Skeletal muscle tissue (tissue), 4 donors: Measurements from ENCODE around the gene C6orf89. TPM values are rescaled to one million over a fixed set of nuclear protein-coding genes. Genes with fewer than 3 reads are reported as not detected.

Experiments
- H3K27ac ChIP-seq: one replicate; pipeline ENCODE4 v1.7.0; 2013; ENCODE audit warnings: mild to moderate bottlenecking, low read depth, low read length, inconsistent platforms
- H3K27me3 ChIP-seq, 3 donors: one replicate each; pipeline ENCODE4 v1.7.0; 2013; ENCODE audit warnings: low read length in 3 of 3; ENCODE audit not compliant: control insufficient read depth in 3 of 3, insufficient read depth in 3 of 3
- H3K36me3 ChIP-seq, 3 donors: one replicate each; pipeline ENCODE4 v1.7.0; 2013; ENCODE audit warnings: low read length in 3 of 3; ENCODE audit not compliant: control insufficient read depth in 3 of 3, insufficient read depth in 3 of 3
- H3K4me1 ChIP-seq, 3 donors: one replicate each; pipeline ENCODE4 v1.7.0; 2013; ENCODE audit warnings: low read length in 3 of 3, mild to moderate bottlenecking in 3 of 3; ENCODE audit not compliant: control insufficient read depth in 3 of 3, insufficient read depth in 3 of 3
- H3K4me3 ChIP-seq, 3 donors: one replicate each; pipeline ENCODE4 v1.7.0; 2013; ENCODE audit warnings: low read length in 3 of 3
- H3K9ac ChIP-seq, 3 donors: one replicate each; pipeline ENCODE4 v1.7.0; 2013; ENCODE audit warnings: low read length in 3 of 3, mild to moderate bottlenecking in 3 of 3, moderate library complexity in 2 of 3, low read depth in 1 of 3
- H3K9me3 ChIP-seq, 3 donors: one replicate each; pipeline ENCODE4 v1.7.0; 2013; ENCODE audit warnings: low read length in 3 of 3; ENCODE audit not compliant: control insufficient read depth in 3 of 3
- total RNA-seq: library from RNA; depleted of rRNA; stranded (reverse); fragments of >200 nt; gene quantifications from one replicate; pipeline ENCODE4 v1.2.3, GENCODE V29; 2014
- donor health status: Osteomylitis.

Gene C6orf89
- total RNA-seq, 1 donor from 2014 or later: 22.4 TPM

DNA sequence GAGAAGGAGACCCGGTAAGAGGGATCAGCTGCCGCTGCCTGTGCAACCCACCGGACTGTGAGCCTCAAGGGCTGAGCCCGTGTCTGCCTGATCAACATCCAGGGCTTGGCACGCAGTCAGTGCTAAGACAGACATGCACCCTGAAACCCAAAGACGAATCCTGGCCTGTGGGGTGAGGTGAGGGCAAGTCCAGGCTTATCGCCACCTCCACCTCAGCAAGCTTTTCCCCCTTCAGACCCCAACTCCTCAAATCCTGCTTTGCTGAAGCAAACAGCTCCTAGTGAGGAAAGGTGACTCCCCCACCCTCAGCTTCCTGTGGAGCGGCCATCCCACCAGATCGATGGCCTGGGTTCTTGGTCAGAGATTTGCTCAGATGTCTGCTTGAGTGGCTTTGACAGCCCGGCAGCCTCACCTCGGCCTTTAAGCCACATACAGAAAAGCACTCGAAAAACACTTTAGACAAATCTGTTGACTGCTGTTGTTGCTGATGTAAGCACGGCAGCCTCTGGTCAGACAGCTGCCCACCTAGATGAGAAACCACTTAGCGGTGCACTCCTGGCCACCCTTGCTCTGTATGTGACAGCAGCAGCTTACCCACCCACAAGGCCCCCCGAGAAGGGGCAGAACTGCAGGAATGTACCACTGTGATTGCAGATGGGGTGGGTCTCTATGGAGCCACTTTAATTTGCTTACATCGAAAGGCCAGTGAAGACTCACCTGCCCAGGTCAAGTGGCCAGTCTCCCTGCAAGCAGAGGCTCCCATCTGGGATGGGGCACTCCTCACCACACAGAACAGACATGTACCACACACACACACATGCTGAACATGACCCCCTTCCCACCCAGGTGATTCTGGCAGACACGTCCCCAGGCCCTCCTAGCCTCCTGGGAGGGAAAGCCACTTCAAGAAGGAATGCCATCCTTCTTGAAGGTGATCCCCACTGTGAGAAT lies 85.4 kb downstream of the C6orf89 start:
- Histone ChIP-seq H3K4me1 (peaks cover 4 to 26% (median 14%) of the 10 kb centered on the region in 3 donors), H3K4me3 (no peak overlapping the region), H3K27me3 (no peaks in the 10 kb centered on the region), H3K36me3 (peaks cover 81 to 89% (median 83%) of the 10 kb centered on the region in 3 donors), H3K9me3 (no peaks in the 10 kb centered on the region), H3K9ac (no peak overlapping the region), H3K27ac (no peak overlapping the region)

DNA sequence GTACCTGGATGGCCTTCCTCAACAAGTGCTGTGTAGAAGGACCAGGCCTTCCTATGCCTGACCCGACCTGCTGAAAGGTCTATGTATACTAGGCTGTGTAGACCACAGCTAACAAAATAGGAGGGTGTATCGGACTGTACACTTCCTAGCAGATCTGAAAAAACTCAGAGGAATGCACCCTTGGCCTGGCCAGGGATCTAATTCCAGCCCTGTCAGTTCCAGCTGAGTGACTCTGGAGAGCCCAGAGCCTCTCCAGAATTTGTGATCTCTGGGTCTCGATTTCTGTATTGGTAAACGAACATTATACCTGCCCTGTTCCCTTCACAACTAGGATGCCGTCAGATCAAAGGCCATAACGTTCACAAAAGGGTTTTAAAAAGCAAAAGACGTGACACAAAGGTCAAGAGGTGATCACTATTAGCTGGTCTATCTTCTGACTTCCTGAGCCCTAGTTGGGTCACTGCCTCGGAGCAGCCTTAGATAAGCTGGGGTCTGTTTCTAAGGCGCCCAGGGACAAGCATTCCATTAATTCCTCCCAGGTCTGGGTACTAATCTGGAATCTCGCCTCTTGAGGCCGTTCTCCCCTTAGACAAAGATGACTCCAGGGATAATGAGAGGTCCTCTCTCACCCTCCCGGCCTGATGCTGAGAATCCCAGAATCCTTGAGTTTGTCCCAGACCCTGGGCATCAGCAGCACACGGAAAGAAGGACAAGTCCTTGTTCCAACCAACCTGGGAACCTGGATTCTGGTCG lies 86.3 kb downstream of the C6orf89 start:
- H3K36me3 ChIP-seq: peaks cover 90 to 98% (median 93%) of the 10 kb centered on the region in 3 donors
- no peaks in the 10 kb centered on the region for H3K9me3 ChIP-seq

GRCh38 chr6:36973190-36973589 lies 87.4 kb downstream of the C6orf89 start:
- no peak overlapping the region for H3K4me3 ChIP-seq
- H3K9me3 ChIP-seq: no peaks in the 10 kb centered on the region
- H3K27me3 ChIP-seq: no peaks in the 10 kb centered on the region
- H3K36me3 ChIP-seq: peaks cover 92 to 99% (median 98%) of the 10 kb centered on the region in 3 donors
- H3K4me1 ChIP-seq: peaks cover 0 to 14% (median 8%) of the 10 kb centered on the region in 3 donors
- H3K9ac ChIP-seq: no peak overlapping the region
- no peak overlapping the region for H3K27ac ChIP-seq

More for the DNA sequence above, 86.3 kb downstream of the C6orf89 start:
- H3K27ac ChIP-seq: no peak overlapping the region
- H3K27me3 ChIP-seq: no peaks in the 10 kb centered on the region
- no peak overlapping the region for H3K9ac ChIP-seq
- H3K4me1 ChIP-seq: peaks cover 4 to 23% (median 12%) of the 10 kb centered on the region in 3 donors
- no peak overlapping the region for H3K4me3 ChIP-seq

- Histone ChIP-seq H3K36me3 (peaks cover 92 to 99% (median 96%) of the 10 kb centered on the region in 3 donors), H3K27me3 (no peaks in the 10 kb centered on the region), H3K27ac (no peak overlapping the region), H3K4me1 (peaks cover 0 to 10% (median 6%) of the 10 kb centered on the region in 3 donors), H3K9ac (no peak overlapping the region), H3K4me3 (no peak overlapping the region), H3K9me3 (no peaks in the 10 kb centered on the region)
Observed at GRCh38 chr6:36973647-36974046, 87.9 kb downstream of the C6orf89 start.

DNA sequence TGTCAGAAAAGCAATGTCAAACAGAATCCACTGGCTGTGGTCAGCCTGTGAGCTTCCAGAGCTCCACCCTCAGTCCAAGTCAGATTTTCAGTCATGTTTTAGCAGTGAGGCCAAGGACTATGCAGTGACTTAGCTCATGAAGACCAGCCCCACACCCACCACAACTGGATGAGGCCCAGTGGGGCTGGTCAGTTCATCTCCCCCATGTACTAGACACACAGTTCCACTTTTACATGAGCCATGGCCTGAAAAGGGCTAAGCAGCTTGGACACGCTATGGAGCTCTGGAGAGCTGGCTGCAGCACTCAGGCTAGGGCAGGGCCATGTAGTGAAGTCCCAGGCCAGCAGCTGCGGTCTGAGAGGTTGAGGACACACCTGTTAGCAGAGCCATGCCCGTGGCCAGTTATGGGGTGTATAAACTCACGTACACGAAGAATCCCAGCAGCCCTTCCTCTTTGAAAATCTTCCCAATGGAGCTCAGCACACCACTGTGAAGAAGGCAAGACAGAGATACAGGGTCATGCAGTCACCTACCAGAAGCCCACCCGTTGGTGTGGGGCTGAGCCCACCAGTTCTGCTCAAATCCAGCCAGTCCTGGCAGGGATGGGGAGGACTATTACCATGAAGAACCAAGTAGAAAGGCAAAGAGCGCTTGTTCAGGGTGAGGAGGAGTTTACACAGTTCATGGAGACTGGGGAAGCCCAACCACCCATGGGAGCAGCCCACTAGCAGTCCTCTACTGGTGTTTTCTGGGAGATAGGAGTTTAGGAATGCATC lies 89.7 kb downstream of the C6orf89 start:
- peaks cover 14 to 21% (median 16%) of the 10 kb centered on the region in 3 donors for H3K4me1 ChIP-seq
- no peak overlapping the region for H3K27ac ChIP-seq
- H3K27me3 ChIP-seq: no peaks in the 10 kb centered on the region
- no peak overlapping the region for H3K4me3 ChIP-seq
- H3K9me3 ChIP-seq: no peaks in the 10 kb centered on the region
- peak overlapping the region in 1 of 3 donors; percentile 25 for H3K9ac ChIP-seq
- H3K36me3 ChIP-seq: peaks cover 74 to 81% (median 78%) of the 10 kb centered on the region in 3 donors

- no peak overlapping the region for H3K27ac ChIP-seq
- no peak overlapping the region for H3K4me3 ChIP-seq
- no peaks in the 10 kb centered on the region for H3K27me3 ChIP-seq
- no peak overlapping the region for H3K9ac ChIP-seq
- H3K9me3 ChIP-seq: no peaks in the 10 kb centered on the region
- peaks cover 73 to 76% (median 74%) of the 10 kb centered on the region in 3 donors for H3K36me3 ChIP-seq
- peaks cover 20 to 26% (median 21%) of the 10 kb centered on the region in 3 donors for H3K4me1 ChIP-seq
Observed at GRCh38 chr6:36976007-36976264, 90.2 kb downstream of the C6orf89 start.

DNA sequence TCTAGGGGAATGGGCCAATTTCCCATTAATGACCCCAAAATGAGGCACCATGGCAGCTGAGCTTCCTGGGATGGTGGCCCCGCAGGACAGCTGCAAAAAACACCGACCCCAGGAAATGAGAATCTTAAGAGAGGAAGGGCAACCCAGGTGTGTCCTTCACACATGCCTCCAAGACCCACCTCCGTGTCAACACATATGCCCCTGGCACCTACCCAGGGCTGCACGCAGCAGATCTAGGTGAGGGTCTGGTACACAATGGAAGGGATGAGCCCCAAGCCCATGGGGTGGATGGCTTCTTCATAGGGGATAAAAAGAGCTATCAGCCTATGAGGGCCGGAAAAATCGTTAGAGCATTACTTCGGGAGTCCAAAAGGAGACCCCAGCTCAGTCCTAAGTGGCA lies 90.8 kb downstream of the C6orf89 start:
- no peaks in the 10 kb centered on the region for H3K9me3 ChIP-seq
- H3K36me3 ChIP-seq: peaks cover 68 to 70% (median 70%) of the 10 kb centered on the region in 3 donors
- peaks cover 25 to 31% (median 27%) of the 10 kb centered on the region in 3 donors for H3K4me1 ChIP-seq
- no peaks in the 10 kb centered on the region for H3K27me3 ChIP-seq
- H3K9ac ChIP-seq: no peak overlapping the region
- no peak overlapping the region for H3K4me3 ChIP-seq
- no peak overlapping the region for H3K27ac ChIP-seq

- no peak overlapping the region for H3K27ac ChIP-seq
- H3K36me3 ChIP-seq: peaks cover 63 to 66% (median 66%) of the 10 kb centered on the region in 3 donors
- H3K4me1 ChIP-seq: peaks cover 27 to 34% (median 30%) of the 10 kb centered on the region in 3 donors
Observed at GRCh38 chr6:36976931-36977330, 91.2 kb downstream of the C6orf89 start.

DNA sequence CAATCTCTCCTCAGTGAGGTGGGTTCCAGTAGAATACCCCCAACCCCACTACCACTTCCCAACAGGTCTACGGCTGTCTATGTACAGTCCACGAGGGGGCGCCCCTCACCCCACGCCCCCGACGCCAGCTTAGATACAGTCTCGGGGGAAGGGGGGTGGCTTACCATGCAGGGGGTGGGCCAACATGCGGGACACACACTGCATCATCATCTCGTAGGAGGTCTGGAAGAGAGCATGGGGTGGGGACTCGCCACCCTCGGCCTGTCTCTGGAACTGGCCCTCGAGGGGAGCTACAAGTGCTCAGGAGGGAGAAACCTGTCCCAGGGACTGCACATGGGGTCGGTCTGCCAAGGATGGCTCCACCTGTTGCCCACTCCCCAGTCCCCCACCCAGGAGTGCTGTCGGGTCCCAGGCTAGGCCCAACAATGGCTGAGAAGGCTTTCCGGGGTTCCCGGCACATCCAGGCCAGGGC lies 91.8 kb downstream of the C6orf89 start:
- Histone ChIP-seq H3K4me1 (peaks cover 28 to 34% (median 30%) of the 10 kb centered on the region in 3 donors), H3K9ac (no peak overlapping the region), H3K27me3 (no peaks in the 10 kb centered on the region), H3K27ac (peak overlapping the region; percentile 7), H3K36me3 (peaks cover 58 to 61% (median 60%) of the 10 kb centered on the region in 3 donors), H3K9me3 (no peaks in the 10 kb centered on the region), H3K4me3 (no peak overlapping the region)

More at GRCh38 chr6:36976931-36977330, 91.2 kb downstream of the C6orf89 start:
- Histone ChIP-seq H3K9ac (no peak overlapping the region), H3K4me3 (no peak overlapping the region), H3K9me3 (no peaks in the 10 kb centered on the region), H3K27me3 (no peaks in the 10 kb centered on the region)
